Amygdala (tissue), 56 donors: ENCODE measurements around the gene RAB36.
A peak's percentile ranks its signal among the peaks of the same experiment; 100 is the strongest.

Experiments
- DNase-seq, 56 donors: peaks; one replicate each; lab custom pipeline; 2025; lab: John Stamatoyannopoulos, UW

Gene RAB36, protein sequence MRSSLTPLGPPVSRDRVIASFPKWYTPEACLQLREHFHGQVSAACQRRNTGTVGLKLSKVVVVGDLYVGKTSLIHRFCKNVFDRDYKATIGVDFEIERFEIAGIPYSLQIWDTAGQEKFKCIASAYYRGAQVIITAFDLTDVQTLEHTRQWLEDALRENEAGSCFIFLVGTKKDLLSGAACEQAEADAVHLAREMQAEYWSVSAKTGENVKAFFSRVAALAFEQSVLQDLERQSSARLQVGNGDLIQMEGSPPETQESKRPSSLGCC

DNA sequence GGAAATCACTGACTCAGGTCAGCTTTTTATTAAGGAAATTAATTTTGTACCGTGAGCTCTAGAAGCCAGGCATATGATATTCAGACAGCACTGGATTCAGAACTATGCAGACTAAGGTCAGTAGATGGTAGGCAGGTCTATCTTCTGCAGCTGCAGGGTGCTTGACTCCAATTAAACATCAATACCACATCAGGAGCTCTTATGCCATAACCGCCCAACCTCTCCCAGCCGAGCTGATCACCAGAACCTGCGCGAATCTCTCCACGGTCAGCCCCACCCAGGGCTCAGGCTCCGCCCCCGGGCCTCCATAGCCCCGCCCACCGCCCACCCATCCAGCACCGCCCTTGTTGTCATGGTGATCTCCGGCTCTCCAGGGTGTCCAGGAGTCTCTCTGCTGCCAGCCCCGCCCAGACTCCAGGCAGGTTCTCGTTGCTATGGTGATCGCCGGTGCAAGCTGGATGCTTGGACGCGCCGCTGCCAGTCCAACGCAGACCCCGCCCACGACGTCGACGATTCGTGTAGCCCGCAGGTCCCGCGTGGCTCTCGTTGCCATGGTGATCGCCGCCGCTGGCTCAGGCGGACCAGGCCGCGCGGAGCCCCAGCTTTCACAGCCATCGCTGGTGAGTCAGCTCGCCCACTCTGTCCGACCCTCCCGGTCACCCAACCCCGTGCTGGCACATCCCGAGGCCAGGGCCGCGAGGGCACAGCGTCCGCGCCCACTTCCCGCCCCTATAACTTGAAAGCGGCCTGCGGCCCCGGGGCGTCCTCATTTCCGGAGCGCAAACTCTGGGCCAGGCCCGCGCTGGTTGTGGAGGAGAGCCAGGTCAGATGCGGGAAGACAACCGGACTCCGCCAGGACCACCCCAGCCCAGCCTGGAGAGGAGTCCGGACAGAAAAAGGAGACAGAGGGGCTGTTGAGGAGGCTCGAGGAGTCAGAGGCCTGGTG lies at the start of gene RAB36:
Gene RAB36, plus strand, starts transcription at position 546 of the 946 bp plus-strand sequence. CDS start 1,140 bp downstream, outside the sequence.
- peak; percentile 26 to 100 (median 92) for DNase-seq

DNA sequence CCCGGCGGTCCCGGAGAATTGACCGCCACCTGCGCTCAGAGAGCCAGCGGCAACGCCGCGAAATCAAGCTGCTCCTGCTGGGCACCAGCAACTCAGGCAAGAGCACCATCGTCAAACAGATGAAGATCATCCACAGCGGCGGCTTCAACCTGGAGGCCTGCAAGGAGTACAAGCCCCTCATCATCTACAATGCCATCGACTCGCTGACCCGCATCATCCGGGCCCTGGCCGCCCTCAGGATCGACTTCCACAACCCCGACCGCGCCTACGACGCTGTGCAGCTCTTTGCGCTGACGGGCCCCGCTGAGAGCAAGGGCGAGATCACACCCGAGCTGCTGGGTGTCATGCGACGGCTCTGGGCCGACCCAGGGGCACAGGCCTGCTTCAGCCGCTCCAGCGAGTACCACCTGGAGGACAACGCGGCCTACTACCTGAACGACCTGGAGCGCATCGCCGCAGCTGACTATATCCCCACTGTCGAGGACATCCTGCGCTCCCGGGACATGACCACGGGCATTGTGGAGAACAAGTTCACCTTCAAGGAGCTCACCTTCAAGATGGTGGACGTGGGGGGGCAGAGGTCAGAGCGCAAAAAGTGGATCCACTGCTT lies 49.4 kb upstream of the RAB36 start:
- DNase-seq, result no peak

DNA sequence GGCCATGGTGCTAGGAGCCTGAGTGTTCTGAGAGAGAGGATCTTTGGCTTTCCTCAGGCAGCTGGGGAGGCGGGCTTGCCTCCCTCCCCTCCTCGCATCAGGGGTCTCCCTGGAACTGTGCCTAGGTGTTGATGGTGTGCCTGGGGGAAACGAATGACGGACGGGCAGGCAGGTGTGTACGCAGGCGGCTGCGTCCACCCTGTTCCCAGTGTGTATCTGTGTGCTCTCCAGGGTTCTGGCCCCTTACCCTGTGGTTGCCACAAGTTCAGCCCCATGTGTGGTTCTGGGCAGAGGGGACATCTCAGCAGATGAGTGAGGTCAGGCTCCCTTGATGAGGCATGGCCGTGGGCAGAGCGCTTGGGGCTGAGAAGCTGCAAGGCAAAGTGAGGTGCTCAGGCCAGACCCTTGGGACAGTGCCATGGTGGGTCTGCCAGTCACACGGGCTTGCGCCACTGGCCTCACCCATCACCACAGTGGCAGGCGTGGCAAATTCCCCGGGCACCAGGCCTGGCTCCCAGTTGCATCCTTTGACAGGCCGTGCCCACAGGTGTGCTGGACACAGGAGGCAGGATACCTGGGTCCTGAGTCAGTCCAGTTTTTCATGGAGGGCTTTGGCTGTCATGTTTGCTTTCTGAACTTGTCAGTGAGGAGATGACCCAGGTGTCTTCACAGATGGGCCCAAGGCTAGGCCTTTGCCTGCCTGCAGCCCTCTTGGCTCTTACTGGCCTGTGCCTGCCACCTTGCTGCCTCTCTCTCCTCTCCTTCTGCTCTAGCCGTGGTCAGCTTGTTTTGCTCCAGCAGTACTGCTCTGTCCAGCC lies 47.7 kb upstream of the RAB36 start:
- DNase-seq, result no peak

DNA sequence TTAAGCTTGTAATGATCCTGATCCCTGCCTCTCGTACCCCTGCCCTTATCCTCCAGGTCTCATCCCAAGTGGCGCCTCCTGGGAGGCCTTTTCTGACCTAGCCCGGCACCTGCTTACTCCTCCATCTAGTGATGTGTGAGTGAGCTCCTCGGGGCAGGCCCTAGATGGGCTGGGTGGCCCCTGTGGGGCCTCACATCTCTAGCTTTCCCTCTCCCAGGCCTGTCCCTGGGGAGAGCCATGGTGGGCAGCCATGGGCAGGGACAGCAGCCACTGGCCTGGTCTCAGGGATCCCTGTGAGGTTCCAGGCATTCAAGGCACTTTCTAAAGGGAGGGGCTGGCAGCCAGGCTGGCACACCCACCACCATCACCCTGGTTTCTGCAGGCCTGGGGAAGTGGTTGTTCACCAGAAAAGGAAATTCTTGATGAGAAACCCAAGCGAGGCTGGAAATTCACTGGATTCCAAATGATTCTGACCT lies 47.0 kb upstream of the RAB36 start:
- DNase-seq, result peak in 3 of 56 donors; percentile 49 to 63 (median 55)

DNA sequence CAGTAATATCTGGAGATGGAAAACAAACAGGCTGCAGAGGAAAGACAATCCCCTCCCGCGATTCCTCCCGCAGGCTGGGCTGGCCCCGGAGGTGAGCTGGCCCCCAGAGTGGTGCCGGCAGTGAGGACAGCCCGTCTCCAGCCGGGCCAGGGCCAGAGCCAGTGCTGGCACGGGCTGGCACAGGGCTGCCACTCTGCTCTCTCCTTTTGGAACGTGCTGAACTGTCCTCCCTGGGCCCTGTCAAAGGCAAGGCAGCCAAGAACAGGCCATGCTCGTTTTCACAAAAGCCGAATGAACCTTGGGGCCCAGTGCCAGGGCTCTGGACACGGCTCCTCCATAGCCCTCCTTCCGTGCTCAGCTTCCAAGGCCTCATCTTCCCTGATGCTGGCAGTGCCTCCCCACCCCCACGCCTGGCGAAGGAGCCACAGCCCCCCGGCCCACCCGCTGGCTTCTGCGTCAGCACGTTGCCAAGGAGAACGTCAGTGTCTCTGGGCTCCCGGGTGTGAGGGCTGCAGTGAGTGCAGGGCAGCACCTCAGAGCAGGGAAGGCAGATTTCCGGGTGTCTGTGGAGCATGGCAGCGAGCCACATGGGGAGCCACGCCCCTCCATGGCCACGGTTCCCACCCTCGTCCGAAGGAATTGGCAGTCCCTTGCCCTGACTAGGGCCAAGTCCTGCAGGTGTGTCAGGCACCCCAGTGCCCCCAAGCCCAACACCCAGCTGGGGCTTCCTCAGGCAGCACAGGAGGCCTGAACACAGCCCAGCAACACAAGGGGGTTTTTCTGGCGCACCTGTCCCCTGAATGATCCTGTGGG lies 46.4 kb upstream of the RAB36 start:
- DNase-seq, result peak in 37 of 56 donors; percentile 20 to 97 (median 52)

DNA sequence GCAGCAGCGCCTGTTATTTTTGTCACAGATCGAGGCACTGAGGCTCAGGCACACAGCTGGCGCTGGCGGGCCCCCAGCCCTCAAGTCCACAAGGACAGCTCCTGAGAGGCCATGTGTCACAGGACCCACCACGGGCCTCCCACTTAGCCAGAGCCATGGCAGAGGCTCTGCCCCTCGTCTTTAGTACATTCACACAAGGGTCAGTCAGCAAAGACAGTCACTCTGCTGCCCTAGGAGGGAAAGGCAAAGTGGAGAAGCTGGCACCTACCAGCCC lies 45.8 kb upstream of the RAB36 start:
- no peak for DNase-seq

DNA sequence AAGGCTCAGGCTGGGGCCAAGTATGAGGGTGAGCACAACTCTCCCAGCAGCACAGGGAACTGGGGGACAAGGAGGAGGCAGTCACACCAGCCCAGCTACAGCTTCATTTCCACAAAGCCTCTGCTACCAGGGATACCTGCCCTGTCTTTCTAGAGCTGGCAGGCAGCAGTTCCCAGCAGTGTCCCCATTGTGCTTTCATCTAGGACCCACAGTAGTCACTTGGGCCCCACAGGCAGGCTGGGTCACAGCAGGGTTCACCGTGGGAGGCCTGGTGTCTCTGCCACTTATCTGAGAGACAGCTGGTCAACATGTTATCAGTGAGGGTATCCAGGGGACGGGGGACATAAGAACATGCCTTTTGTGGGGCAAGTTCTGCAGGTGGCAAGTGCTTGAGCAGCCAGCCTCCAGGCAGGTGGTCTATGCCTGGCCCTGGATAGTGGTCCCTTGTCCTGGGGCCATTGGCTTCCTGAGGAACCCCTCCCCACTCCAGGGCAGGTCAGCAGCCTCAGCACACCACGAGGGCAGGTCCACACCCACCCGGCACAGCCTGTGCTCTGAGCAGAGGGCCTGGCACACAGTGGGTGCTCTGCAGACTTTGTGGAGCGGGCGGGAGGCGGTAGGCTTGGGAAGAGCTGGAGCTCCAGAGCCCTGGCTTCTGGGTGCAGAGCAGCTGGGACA lies 45.0 kb upstream of the RAB36 start:
- DNase-seq, result no peak

DNA sequence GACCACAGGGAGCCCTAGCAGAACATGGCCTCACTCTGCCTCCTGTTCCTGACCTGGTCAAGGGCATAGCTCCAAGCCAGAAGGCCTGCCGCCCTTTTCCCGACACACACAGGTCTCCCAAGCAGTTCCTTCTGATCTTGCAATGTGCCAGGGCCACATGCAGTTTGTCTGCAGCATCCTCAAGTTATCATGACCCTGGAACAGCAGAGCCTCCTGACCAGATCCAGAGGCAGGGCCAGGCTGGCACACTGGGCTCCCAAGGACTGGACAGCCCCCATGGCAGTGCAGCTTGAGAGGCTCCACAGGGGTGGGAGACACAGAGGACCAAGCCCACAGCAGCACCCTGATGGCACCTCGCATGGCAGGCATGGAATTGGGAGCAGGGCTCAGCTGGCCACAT lies 43.8 kb upstream of the RAB36 start:
- no peak for DNase-seq

DNA sequence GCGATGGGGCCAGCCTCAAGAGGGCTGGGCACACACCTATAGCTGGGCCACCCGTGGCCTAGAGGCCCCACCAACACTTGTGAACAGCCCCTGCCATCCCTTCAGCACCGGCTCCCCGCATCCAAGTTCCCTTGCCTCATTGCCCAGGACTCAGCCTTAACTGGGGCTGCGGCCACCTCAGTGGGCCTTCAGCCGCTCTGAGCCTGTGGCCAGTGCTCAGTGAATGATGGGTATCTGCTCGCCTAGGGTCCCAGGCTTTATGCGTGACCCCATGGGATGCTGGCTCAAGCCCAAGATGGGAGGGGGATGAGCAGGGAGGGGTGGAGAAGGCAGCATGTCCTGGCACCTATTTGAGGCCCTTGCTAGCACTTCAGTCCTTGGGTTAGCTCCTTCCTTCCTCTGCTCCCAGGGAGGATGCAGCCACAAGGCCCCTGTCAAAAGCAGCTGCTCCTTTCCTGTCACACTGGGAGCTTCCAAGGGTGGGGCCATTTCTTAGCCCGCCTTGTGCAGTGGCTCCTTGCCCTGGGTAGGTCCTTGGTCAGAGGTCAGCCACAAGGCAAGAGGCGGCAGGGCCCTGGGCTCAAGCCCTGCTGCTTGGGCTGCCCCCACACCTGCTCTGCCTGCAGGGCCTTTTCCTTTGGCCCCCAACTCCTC lies 43.1 kb upstream of the RAB36 start:
- DNase-seq, result no peak

DNA sequence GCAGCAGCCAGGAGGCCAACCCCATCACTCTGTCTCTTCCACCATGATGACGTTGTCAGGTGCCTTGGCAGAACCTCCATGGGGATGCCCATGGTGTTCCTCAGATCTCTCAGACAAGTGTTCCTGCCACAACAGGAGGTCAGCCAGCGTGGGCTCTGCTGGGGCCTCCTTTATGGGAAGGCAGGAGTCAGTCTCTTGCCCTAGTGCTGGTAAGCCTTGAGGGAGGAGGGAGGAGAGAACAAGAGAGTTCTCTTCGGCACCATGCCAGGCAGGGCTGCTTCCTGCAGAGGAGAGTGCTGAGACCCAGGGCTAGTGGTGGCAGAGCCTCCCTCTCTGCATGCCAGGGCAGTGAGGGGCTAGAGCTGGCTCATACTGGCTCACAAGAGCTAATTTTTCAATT lies 42.5 kb upstream of the RAB36 start:
- DNase-seq, result peak in 11 of 56 donors; percentile 15 to 54 (median 30)

DNA sequence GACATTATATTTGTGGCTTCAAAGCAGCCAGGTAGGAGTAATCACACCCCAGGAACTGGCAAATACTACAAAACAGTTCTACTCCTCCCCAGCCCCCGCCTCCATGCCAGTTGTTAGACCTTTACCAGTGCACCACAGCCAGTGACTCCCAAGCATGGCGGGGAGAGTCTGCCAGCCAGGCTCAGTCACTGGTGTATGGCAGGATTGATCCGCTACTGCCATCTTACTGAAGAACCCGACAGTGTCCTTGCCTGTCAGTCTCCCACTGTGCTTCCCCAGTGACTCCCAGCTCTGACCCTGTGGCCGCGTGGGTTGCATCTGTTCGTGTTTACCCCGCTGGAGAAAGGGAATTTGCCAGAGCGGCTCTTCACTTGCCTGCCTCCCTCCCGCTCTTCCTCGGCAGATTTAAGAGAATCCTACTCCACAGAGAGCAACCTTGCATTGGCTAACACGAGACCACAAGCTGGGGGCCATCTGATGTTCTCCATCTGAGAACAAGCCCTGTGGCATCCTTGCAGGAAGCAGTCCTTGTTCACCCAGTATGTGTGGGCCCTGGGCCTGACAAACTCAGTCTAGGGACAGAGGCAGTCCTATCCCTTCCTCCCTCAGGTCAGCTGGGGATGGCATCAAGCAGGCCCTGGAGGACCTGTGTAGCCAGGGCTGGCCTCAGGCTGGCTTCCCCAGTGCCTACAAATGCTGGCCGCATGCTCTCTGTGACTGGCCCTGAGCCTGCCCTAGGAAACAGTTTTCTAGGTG lies 41.9 kb upstream of the RAB36 start:
- DNase-seq, result peak in 14 of 56 donors; percentile 16 to 51 (median 30)

DNA sequence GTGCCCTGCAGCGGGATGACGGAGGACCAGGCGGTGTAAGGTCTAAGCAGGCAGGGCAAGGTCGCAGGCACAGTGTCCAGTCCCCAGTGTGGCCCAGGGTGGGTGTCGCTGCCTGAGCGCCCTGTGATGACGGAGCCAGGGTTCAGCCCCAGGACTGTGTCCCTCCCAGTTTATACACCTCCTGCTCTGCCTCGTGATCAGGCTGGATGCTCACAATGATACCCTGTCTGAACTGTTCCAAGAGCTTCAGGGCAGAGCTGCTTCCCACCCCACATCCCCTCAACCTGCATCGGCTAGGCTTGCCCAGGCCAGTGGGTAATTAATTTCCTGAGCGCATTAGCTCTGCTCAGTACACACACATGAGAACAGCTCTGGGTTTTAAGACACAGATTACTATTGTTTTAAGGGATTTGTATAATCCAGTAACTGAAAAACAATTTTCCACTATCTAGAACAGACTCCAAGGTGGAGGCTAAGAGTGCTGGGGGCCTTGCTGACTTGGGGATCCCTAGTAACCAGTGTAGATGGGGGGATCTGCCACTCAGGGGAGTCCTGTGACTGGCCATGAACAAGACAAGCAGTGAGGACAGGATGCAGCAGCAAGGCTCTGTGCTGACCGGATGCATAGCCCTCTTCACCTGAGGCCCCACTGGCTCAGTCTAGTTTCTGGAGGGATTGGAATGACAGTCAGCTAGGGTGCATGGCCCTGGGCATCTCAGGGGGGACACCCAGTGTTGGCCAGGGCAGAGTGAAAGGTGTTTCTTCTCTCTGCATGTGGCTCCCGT lies 40.9 kb upstream of the RAB36 start:
- DNase-seq, result peak in 1 of 56 donors; percentile 18

DNA sequence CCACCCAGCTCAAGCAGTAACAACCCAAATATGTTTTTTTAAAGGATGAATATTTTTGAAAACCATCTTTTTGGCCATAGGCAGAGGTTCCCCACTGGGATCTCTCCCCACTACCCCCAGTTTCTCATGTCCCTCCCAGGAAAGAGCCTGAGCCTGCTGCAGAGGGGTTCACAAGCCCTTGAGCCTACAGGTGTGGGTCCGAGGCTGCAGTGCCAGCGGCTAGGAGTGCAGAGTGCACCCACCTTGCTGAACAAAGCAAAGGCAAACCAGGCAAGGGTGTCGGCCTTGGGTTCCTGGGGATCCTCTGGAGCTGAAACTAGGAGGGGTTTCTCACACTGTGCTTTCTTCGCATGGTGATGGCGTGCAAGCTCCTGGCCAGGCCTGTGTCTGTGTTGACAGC lies 40.0 kb upstream of the RAB36 start:
- DNase-seq, result no peak

DNA sequence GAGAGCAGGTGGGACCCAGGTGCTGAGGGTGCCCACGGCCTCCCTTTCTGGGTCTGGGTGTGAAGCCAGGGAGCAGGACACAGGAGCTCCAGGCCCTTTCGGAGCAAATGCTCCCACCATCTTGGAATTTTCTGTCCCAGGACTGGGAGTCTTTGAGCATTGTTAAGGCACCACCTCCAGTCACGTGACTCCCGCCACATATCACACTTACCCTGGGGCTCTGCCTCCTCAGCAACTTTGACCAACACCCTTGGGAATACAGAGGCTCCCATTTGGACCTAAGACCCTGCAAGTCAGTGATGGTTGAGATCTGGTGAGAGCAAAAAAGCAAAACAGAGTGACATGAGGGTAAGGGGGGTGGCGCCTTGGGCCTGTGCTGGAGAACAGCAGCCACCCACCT lies 39.4 kb upstream of the RAB36 start:
- DNase-seq, result no peak

DNA sequence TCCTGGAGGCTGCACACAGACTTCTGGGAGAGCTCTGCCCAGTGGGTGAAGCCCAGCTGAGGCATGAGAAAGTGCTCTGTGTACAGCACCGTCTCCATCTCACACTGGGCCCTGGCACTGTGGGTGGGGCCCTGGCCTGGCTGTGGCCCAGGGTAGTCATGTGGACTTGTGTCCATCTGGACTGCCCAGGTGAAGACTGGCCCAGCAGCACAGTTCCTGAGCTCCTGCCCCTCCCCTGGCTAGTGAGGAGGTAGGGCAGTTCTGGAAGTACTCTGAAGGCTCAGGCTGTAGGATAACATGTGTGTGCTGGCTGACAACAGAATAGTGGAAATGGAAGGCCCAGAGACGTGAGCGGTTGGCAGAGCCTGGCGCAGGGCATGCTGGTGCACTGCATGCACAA lies 38.9 kb upstream of the RAB36 start:
- DNase-seq, result peak in 1 of 56 donors; percentile 26

DNA sequence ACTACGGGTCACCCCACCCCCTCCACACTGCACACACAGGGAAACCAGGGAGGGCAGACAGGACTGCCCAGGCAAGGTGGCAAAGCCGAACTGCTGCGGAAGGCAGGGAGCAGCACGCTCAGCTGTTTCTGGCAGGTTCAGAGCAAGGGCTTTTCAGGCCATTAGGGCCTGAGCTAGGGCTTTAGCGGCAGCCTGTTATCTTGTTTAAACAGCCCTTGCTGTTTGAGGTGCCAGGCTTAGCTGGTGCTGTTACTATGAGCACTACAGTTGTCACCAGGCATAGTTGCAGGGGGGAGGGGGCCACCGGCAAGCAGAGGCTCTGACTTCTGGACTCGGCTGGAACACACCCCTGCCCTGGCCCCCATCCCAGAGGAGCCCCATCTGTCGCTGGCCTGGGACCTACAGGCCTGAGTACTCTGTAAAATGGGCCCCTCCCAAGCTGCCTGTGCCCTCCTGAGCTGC lies 38.3 kb upstream of the RAB36 start:
- DNase-seq, result no peak
